Measurements from ENCODE around the gene LIPC.

- TF ChIP-seq, protein P1, sequence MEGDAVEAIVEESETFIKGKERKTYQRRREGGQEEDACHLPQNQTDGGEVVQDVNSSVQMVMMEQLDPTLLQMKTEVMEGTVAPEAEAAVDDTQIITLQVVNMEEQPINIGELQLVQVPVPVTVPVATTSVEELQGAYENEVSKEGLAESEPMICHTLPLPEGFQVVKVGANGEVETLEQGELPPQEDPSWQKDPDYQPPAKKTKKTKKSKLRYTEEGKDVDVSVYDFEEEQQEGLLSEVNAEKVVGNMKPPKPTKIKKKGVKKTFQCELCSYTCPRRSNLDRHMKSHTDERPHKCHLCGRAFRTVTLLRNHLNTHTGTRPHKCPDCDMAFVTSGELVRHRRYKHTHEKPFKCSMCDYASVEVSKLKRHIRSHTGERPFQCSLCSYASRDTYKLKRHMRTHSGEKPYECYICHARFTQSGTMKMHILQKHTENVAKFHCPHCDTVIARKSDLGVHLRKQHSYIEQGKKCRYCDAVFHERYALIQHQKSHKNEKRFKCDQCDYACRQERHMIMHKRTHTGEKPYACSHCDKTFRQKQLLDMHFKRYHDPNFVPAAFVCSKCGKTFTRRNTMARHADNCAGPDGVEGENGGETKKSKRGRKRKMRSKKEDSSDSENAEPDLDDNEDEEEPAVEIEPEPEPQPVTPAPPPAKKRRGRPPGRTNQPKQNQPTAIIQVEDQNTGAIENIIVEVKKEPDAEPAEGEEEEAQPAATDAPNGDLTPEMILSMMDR (IDR thresholded peaks at IDR 0.05; ENCODE audit: extremely low read depth in 1 of 2, insufficient read depth in 1 of 2, low read depth in 1 of 2, low read length in 2 of 2), result no peak
- no peak for TF ChIP-seq EZH2 (IDR thresholded peaks at IDR 0.05; ENCODE audit: borderline replicate concordance, low read depth, low read length, severe bottlenecking)
- TF ChIP-seq MYC (IDR thresholded peaks at IDR 0.05; ENCODE audit: low read depth, low read length), result no peak
- no peak for TF ChIP-seq FOS (IDR thresholded peaks at IDR 0.05; ENCODE audit: borderline replicate concordance, insufficient read depth, low read length)
- no peak for TF ChIP-seq POLR2AphosphoS5 (IDR thresholded peaks at IDR 0.05; ENCODE audit: insufficient read depth, low read depth, low read length)
- TF ChIP-seq POLR2A (IDR thresholded peaks at IDR 0.05; ENCODE audit: low read depth, low read length), result no peak
- TF ChIP-seq, protein P2, sequence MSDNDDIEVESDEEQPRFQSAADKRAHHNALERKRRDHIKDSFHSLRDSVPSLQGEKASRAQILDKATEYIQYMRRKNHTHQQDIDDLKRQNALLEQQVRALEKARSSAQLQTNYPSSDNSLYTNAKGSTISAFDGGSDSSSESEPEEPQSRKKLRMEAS (IDR thresholded peaks at IDR 0.05; ENCODE audit: insufficient read depth, insufficient read length), result no peak
Observed at GRCh38 chr15:58416963-58417362, 14.8 kb upstream of the LIPC start.

Measured in endothelial cell of umbilical vein (primary cell).